HG03439 (cell line): ENCODE results near the gene ATOH8.

ENCODE experiments used
- ATAC-seq: cut with Tn5 transposase; IDR thresholded peaks from one replicate; pipeline ENCODE4 v1.9.1; 2021; ENCODE audit warnings: mild to moderate bottlenecking, moderate library complexity; ENCODE audit not compliant: unreplicated experiment

ATOH8 gene

DNA sequence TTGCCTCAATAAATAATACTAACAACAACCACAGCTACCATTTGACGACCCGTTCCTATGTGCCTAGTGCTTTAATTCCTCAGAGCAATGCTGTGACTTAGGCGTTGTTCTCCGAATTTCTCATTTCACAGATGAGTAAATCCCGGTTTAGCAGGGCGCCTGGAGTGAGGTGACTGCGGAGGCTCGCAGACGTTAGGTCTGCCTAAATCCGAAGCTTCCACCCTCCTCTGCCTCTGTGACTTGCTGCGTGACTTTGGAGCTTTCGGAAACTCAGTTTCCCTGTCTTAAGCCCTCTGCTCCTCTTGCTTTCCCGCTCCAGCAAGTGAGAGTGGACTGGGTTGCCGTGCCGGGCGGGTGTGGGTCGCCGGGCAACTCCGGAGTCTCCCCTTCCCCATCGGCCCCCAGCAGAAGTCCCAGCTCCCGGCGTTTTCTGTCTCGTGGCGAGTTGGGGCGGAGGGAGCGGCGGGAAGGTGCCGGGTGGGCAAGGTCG lies 711 bp upstream of the ATOH8 start:
- ATAC-seq: no peak

- no peak for ATAC-seq
These were observed 713 bp downstream of the ATOH8 start for GRCh38 chr2:85754313-85755095.

DNA sequence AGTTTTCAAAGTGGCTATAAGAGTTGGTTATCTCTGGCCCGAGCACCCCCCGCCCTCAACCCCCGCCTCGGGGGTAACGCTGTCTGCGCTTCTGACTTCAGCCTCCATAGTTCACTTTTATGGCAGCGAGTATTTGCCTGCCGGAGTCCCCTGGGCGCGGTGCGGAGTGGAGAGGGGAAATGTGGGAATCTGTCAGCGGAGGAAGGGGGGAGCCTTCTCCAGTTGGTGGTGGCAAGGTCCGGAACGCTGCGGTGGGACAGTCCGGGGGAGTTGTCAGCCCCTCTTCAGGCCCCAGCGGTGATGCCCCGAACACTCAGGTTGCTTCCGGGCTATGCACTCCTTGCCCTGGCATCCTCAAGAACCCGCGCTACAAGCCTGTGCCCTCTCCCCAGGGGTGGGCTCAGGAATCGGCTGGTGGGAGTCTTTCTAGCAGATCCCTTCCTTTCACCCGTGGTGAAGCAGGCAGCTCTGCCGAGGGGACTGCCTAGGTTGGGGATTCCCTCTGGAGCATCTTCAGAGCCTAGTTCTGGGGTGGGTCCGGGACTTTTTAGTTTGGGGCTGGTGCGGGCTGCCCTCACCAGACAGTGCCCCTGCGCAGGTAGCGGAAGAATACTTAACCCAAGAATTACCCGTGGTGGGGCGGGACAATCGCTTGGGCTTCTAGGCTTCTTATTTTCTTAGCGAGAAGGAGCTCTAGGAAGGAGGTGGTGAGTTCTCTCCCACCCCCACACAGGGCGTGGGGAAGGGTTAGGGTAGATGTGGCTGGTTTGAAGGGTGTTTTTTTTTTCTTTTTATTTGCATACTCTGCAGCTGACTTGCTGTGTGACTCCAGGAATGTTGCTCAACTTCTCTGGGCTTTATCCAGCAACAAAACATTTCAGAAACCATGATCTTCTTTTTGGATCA lies 1.6 kb downstream of the ATOH8 start:
- no peak for ATAC-seq

GRCh38 chr2:85756195-85756594 lies 2.4 kb downstream of the ATOH8 start:
- ATAC-seq: no peak

DNA sequence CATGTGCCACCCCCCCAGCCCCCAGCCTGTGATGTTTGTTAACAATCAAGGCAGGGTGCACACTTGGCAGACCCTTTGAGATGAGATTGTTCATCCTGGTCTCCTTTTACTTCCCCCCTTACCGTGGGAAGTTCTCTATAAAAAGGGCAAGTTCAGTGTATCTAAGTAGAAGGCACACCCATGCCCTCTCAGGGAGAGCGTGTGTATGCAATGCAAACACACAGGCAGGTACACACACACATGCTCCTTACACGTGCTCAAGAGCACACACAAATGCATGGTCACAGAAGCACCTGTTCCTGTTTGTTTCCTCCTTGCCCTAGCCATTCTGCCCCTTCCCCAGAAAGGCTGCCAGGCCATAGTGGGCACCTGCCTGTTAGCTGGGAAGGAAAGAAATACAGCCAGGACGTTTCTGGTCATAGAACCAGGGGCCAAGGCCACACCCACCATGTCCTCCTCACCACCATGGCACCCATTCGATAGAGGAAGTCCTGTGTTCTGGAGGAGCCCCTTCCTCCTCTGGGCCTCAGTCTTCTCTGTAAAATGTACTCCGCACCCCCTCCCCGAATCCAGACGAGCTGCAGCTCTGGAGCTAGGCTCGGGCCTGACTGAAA lies 3.1 kb downstream of the ATOH8 start:
- no peak for ATAC-seq

DNA sequence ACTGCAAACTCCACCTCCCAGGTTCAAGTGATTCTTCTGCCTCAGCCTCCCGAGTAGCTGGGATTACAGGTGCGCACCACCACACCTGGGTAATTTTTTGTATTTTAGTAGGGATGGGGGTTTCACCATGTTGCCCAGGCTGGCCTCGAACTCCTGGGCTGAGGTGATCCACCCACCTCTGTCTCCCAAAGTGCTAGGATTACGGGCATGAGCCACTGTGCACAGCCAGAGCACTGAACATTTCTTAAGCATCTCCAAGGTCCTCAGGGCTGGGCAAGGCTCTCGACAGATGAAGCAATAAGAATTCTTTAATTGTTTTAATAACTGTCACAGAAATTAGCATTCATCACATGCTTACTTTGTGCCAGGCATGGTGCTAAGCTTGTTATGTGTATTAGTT lies 4.1 kb downstream of the ATOH8 start:
- ATAC-seq: no peak

GRCh38 chr2:85758361-85759256 lies 4.8 kb downstream of the ATOH8 start:
- ATAC-seq: no peak

GRCh38 chr2:85759257-85759613 lies 5.4 kb downstream of the ATOH8 start:
- ATAC-seq: no peak

DNA sequence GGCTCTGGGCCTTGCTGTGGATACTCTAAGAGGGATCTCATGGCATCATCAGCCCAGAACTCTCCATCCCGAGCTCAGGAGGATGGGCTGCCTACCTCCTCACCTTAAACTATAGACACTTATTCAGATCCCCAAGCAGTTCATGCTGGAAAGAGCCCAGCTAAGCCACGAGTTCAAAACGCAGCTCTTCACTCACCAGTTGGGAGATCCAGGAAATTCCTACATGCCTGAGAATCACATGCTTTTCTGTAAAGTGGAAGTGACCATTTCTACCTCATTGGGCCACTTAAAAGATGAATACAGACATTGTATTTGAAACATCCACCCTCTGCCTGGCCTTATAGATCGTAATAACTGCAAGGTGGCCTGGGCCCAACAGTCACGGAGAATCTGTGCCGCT lies 6.6 kb downstream of the ATOH8 start:
- no peak for ATAC-seq

DNA sequence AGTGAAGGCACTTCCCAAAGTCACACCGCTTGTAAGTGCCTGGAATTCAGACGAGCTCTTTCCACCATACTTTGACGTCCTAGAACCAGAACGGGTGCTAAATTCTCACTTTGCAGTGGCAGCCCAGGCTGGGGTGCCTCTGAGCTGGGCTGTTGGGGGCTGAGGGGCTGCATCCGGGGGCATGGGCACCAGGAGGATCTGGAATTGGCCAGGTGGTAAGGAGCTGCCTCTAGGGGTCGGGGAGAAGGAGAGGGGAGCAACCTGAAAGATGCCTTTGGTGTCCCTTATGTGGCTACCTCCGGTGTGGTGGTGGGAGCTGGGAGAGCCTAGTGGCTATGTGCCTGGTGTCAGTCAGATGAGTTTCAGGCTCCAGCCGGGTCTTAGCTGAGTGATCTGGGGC lies 7.1 kb downstream of the ATOH8 start:
- ATAC-seq: no peak

DNA sequence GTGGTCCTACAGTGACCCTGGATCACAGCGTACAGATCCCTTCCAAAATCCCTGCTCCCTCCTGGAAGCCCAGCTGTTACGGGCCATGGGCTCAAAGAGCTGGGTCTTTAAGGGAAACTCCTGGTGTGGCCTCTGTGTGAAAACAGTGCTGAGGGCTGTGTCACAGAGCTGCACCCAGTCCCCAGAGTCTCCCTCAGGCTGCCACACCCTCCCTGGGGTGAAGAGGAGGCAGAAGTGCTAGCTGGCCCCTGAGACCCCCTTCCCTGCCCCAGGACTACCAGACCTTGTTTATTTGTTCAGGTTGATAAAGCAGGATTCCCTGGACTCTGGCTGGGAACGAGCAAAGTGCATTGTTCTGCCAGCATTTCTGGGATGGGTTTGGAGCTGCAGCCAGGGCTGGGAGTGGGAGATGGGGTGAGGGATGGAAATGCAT lies 7.7 kb downstream of the ATOH8 start:
- ATAC-seq: no peak

DNA sequence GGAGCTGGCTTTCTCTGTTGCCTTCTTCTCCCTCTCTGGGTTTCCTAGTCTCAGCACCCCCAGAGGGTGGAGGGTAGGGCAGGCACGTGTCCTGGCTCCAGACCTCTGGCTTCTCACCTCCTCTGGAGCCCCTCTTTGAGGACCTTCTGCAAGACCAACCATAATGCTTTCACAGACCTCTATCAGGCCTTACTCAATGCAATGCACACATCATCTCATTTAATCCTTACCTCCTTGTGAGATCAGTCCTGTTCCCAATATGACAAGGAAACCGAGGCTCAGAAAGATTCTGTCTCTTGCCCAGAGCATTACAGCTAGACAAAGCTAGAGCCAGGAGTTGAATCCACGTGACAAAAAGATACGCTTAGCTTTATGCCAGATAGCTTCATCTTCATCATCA lies 8.2 kb downstream of the ATOH8 start:
- ATAC-seq: no peak

GRCh38 chr2:85763132-85763531 lies 9.3 kb downstream of the ATOH8 start:
- ATAC-seq: no peak

GRCh38 chr2:85763831-85764230 lies 10.0 kb downstream of the ATOH8 start:
- ATAC-seq: no peak

DNA sequence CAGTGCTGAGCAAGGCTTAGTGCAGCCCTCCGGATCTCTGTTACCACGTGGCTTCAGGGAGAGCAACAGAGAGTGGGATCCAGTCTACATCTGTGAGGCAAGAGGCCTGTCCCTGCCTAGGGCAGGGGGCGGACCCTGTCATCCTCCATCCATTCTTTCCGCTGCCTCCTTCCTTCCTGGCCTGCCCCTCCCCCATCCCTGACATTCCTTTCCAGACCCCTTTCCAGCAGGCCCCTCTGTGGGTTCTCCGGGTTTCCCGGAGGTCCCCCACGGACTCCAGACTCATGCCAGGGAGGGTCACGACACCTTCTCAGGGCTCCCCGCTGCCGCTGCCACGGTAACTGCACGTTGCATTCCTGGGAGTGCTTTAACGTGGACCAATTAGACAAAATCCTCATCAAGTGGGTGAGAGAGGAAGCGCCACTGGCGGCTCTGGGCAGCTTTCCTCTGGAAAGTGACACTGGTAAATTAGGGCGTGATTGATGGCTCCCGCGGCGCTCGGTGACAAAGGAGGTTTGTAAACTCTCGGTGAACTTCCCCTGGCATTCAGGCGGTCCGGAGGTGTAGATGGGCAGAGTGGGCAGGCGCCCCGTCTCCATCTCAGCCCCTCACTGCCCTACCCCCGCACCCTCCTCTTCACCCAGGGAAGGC lies 11.4 kb downstream of the ATOH8 start:
- ATAC-seq: no peak

GRCh38 chr2:85766229-85766628 lies 12.4 kb downstream of the ATOH8 start:
- no peak for ATAC-seq

DNA sequence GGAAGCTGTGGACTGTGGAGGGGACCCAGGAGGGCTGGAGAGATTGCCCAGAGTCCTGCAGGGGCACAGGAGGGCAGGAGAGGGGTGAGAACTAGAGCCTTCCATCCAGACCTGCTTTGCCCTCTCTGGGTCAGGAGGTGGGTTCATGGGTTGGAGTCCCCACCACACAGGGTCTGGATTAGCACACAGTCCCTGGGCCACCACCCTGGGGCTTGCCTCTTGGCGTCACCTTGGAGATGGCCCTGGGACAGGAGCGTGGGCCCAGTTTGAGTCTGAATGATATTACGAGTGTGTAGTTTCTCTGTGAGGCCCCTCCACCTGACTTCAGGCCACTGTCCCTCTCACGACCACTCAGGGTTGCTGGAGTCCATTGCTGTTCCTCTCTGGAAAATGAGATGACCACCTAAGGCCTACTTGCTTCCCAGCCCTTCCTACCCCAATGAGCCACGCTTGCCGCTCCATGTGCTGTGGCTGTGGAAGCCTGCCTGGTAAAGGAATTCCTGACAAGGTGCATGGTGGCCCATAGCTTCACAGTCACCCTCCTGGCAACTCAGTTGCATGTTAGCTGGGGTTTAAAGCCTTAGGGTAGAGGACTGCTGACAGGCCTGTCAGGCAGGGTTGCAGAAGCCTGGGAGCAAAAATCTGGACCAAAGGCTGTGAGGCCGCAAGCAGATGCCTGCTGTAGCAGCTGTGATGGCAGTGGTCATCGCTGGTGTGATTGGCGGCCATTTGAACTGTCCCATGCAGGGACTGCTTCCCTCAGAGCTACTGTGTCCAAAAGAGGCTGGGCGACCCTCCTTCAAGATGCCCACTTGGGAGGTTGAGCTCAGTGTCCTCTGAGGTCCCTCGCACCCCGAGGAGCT lies 14.2 kb downstream of the ATOH8 start:
- no peak for ATAC-seq

DNA sequence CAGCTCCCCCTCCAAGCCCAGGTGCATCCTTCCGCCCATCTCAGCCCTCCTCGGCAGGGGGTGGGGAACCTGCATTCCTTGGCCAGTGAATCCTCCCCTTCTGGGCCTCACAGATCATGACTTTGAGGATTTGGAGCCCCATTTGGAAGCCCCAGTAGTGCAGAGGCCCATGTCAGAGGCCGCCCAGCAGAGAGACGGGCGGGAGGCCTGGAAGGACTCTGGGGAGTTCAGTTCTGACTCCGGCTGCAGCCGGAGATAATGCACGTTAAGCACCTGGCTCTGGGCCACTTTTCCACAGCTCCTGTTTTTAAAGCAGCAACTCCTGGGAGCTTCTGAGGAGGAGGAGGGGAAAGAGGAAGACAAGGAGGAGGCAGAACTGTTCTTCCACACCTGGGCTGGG lies 14.9 kb downstream of the ATOH8 start:
- no peak for ATAC-seq
